T-helper 2 cell treated with Interferon-gamma antibody and Interleukin-4, amounts not matched to agents 5 μg/mL and 100 μg/mL, for 36 hours (primary cell): ENCODE results near the gene CST9L.
A peak's percentile ranks its signal among the peaks of the same experiment; 100 is the strongest.

ENCODE experiments used
- DNase-seq: peaks from one replicate; pipeline ENCODE4 v3.0.0; 2021; ENCODE audit warnings: low spot score
- H3K27ac Mint-ChIP-seq: one replicate; pipeline ENCODE4 v1.8.0; 2021; ENCODE audit warnings: mild to moderate bottlenecking, mixed read lengths
- H3K27me3 Mint-ChIP-seq: one replicate; pipeline ENCODE4 v1.8.0; 2021; ENCODE audit warnings: low read depth, mixed read lengths
- H3K36me3 Mint-ChIP-seq: one replicate; pipeline ENCODE4 v1.8.0; 2021; ENCODE audit warnings: low read depth, mixed read lengths
- H3K4me1 Mint-ChIP-seq: one replicate; pipeline ENCODE4 v1.8.0; 2021; ENCODE audit warnings: low read depth, mixed read lengths
- H3K4me3 Mint-ChIP-seq: one replicate; pipeline ENCODE4 v1.8.0; 2022; ENCODE audit warnings: mild to moderate bottlenecking, moderate library complexity, mixed read lengths
- H3K9me3 Mint-ChIP-seq: one replicate; pipeline ENCODE4 v1.8.0; 2021; ENCODE audit warnings: mixed read lengths

The CST9L gene

GRCh38 chr20:23568320-23568970 lies at the start of gene CST9L:
Gene CST9L, minus strand, starts transcription at chr20:23568484. Its CDS starts 34 bp downstream, at chr20:23568450.
- Mint-ChIP-seq H3K27me3 (peaks cover 7% of the 10 kb centered on the region), H3K27ac (no peak within 1 kb of the TSS), H3K9me3 (no peaks in the 10 kb centered on the region), H3K4me1 (no peaks in the 10 kb centered on the region), H3K4me3 (no peak within 1 kb of the TSS), H3K36me3 (no peaks in the 10 kb centered on the region)
- no peak for DNase-seq

GRCh38 chr20:23614163-23614562 lies 45.9 kb upstream of the CST9L start:
- no peaks in the 10 kb centered on the region for H3K27me3 Mint-ChIP-seq
- DNase-seq = no peak

GRCh38 chr20:23613676-23614075 lies 45.4 kb upstream of the CST9L start:
- Mint-ChIP-seq H3K4me3 (no peak overlapping the region), H3K9me3 (no peaks in the 10 kb centered on the region), H3K27ac (no peak overlapping the region), H3K36me3 (no peaks in the 10 kb centered on the region), H3K4me1 (no peaks in the 10 kb centered on the region), H3K27me3 (no peaks in the 10 kb centered on the region)
- no peak for DNase-seq

More at GRCh38 chr20:23614163-23614562, 45.9 kb upstream of the CST9L start:
- H3K4me1 Mint-ChIP-seq = no peaks in the 10 kb centered on the region
- H3K9me3 Mint-ChIP-seq = no peaks in the 10 kb centered on the region
- H3K4me3 Mint-ChIP-seq = no peak overlapping the region
- H3K27ac Mint-ChIP-seq = no peak overlapping the region
- no peaks in the 10 kb centered on the region for H3K36me3 Mint-ChIP-seq

GRCh38 chr20:23612396-23612795 lies 44.1 kb upstream of the CST9L start:
- Mint-ChIP-seq H3K9me3 (no peaks in the 10 kb centered on the region), H3K27me3 (no peaks in the 10 kb centered on the region), H3K36me3 (no peaks in the 10 kb centered on the region), H3K4me1 (no peaks in the 10 kb centered on the region), H3K4me3 (no peak overlapping the region), H3K27ac (no peak overlapping the region)
- no peak for DNase-seq

- Mint-ChIP-seq H3K4me3 (no peak overlapping the region), H3K27ac (no peak overlapping the region), H3K27me3 (no peaks in the 10 kb centered on the region), H3K36me3 (no peaks in the 10 kb centered on the region), H3K4me1 (peaks cover 3% of the 10 kb centered on the region), H3K9me3 (no peaks in the 10 kb centered on the region)
- no peak for DNase-seq
These were observed 41.3 kb upstream of the CST9L start for GRCh38 chr20:23609486-23610109.

GRCh38 chr20:23608251-23608846 lies 40.1 kb upstream of the CST9L start:
- Mint-ChIP-seq H3K36me3 (no peaks in the 10 kb centered on the region), H3K9me3 (no peaks in the 10 kb centered on the region), H3K4me1 (peaks cover 3% of the 10 kb centered on the region), H3K27ac (no peak overlapping the region), H3K27me3 (no peaks in the 10 kb centered on the region), H3K4me3 (no peak overlapping the region)
- no peak for DNase-seq

GRCh38 chr20:23607497-23608245 lies 39.4 kb upstream of the CST9L start:
- Mint-ChIP-seq H3K9me3 (no peaks in the 10 kb centered on the region), H3K4me3 (no peak overlapping the region), H3K27me3 (no peaks in the 10 kb centered on the region), H3K36me3 (no peaks in the 10 kb centered on the region), H3K4me1 (peaks cover 3% of the 10 kb centered on the region), H3K27ac (no peak overlapping the region)
- DNase-seq = no peak

GRCh38 chr20:23606652-23607049 lies 38.4 kb upstream of the CST9L start:
- peaks cover 3% of the 10 kb centered on the region for H3K4me1 Mint-ChIP-seq
- H3K27ac Mint-ChIP-seq = no peak overlapping the region
- no peaks in the 10 kb centered on the region for H3K27me3 Mint-ChIP-seq
- peak; percentile 44 for DNase-seq
- no peaks in the 10 kb centered on the region for H3K36me3 Mint-ChIP-seq
- no peak overlapping the region for H3K4me3 Mint-ChIP-seq
- no peaks in the 10 kb centered on the region for H3K9me3 Mint-ChIP-seq

GRCh38 chr20:23605867-23606651 lies 37.8 kb upstream of the CST9L start, which contains the start of gene CST9:
Gene CST9, minus strand, starts transcription at chr20:23605917. Its CDS starts 53 bp downstream, at chr20:23605864.
- Mint-ChIP-seq H3K36me3 (no peaks in the 10 kb centered on the region), H3K27ac (no peak within 1 kb of the TSS), H3K9me3 (no peaks in the 10 kb centered on the region), H3K27me3 (no peaks in the 10 kb centered on the region), H3K4me3 (no peak within 1 kb of the TSS), H3K4me1 (peaks cover 3% of the 10 kb centered on the region)
- DNase-seq = no peak

- Mint-ChIP-seq H3K27ac (no peak overlapping the region), H3K4me3 (no peak overlapping the region), H3K36me3 (no peaks in the 10 kb centered on the region), H3K4me1 (peaks cover 3% of the 10 kb centered on the region), H3K27me3 (peaks cover 1% of the 10 kb centered on the region), H3K9me3 (no peaks in the 10 kb centered on the region)
- DNase-seq = no peak
These were observed 36.0 kb upstream of the CST9L start for GRCh38 chr20:23604306-23604705.

- no peak for DNase-seq
- H3K4me1 Mint-ChIP-seq = peaks cover 3% of the 10 kb centered on the region
- no peak overlapping the region for H3K4me3 Mint-ChIP-seq
- H3K27me3 Mint-ChIP-seq = peaks cover 1% of the 10 kb centered on the region
- no peak overlapping the region for H3K27ac Mint-ChIP-seq
- H3K9me3 Mint-ChIP-seq = no peaks in the 10 kb centered on the region
- H3K36me3 Mint-ChIP-seq = no peaks in the 10 kb centered on the region
These were observed 35.0 kb upstream of the CST9L start for GRCh38 chr20:23603321-23603720.

- no peak for DNase-seq
- Mint-ChIP-seq H3K9me3 (no peaks in the 10 kb centered on the region), H3K27me3 (peaks cover 1% of the 10 kb centered on the region), H3K4me1 (peaks cover 3% of the 10 kb centered on the region), H3K4me3 (no peak overlapping the region), H3K36me3 (no peaks in the 10 kb centered on the region), H3K27ac (no peak overlapping the region)
These were observed 34.4 kb upstream of the CST9L start for GRCh38 chr20:23602699-23603098.

GRCh38 chr20:23602241-23602640 lies 34.0 kb upstream of the CST9L start:
- no peak overlapping the region for H3K27ac Mint-ChIP-seq
- H3K4me3 Mint-ChIP-seq = no peak overlapping the region
- no peaks in the 10 kb centered on the region for H3K36me3 Mint-ChIP-seq
- H3K27me3 Mint-ChIP-seq = peaks cover 1% of the 10 kb centered on the region
- H3K9me3 Mint-ChIP-seq = no peaks in the 10 kb centered on the region
- H3K4me1 Mint-ChIP-seq = peaks cover 3% of the 10 kb centered on the region
- DNase-seq = no peak
